HCT116 (cell line): ENCODE measurements around the gene RASAL2. TPM values are rescaled to one million over a fixed set of nuclear protein-coding genes. Genes with fewer than 3 reads are reported as not detected.

Experiments
- ATAC-seq: fragments of 200-7000 bp; cut with Tn5 transposase; 2 replicates; pipeline ENCODE4 v1.9.1; 2020; ENCODE audit warnings: mild to moderate bottlenecking, moderate library complexity
- BruUV-seq: library from RNA; stranded (reverse); fragments of 400-500 nt; replicated peaks from 2 replicates; lab custom pipeline; 2021; lab: Mats Ljungman, UMichigan
- CTCF ChIA-PET: fragments of 300-600 bp; sonication (Branson Sonifier 250); formaldehyde crosslinking; loops from one replicate; lab custom pipeline; 2021; ENCODE audit warnings: antibody characterized with exemption; lab: Charles Lee
- POLR2A ChIA-PET: fragments of 300-600, 350-600 bp; sonication (Branson Sonifier 250); formaldehyde crosslinking; loops from one replicate; lab custom pipeline; 2021; ENCODE audit warnings: antibody characterized with exemption; lab: Charles Lee
- RAD21 ChIA-PET, 2 experiments: fragments of 300-600 bp; sonication (Branson Sonifier 250); formaldehyde crosslinking; loops; one replicate each; lab custom pipeline; 2023; ENCODE audit warnings: low total read pairs in 2 of 2; ENCODE audit not compliant: uncharacterized antibody in 2 of 2, unreplicated experiment in 2 of 2, low non-redundant PET in 1 of 2; lab: Charles Lee
- DNase-seq: peaks from one replicate; pipeline ENCODE4 v3.0.0-alpha.2; 2010; ENCODE audit warnings: low read depth, low spot score
- H2AFZ ChIP-seq: fragments of 200-600 bp; shearing (Covaris generic), sonication (generic); 2 replicates; pipeline ENCODE4 v1.6.1; 2017; ENCODE audit warnings: low read depth, mixed run types, mixed read lengths, antibody characterized with exemption, low read length; ENCODE audit not compliant: poor library complexity, severe bottlenecking
- H3K27ac ChIP-seq: 2 replicates; pipeline ENCODE4 v1.5.1; 2012; ENCODE audit warnings: low read depth, low read length
- H3K27me3 ChIP-seq: fragments of 200-600 bp; sonication (generic); 2 replicates; pipeline ENCODE4 v1.6.1; 2016; ENCODE audit warnings: mixed run types, low read length, mixed read lengths; ENCODE audit not compliant: insufficient read depth
- H3K36me3 ChIP-seq, 2 experiments: fragments of 200-500 bp in 1 of 2; fragments of 200-600 bp in 1 of 2; sonication (Bioruptor generic) in 1 of 2; sonication (generic) in 1 of 2; 2 replicates each; pipeline versions ENCODE4 v1.5.1 to v1.6.1; 2014 to 2016; ENCODE audit warnings: low read length in 2 of 2, inconsistent platforms in 1 of 2, mixed read lengths in 1 of 2, mixed run types in 1 of 2; ENCODE audit not compliant: insufficient read depth in 2 of 2, control insufficient read depth in 1 of 2
- H3K4me1 ChIP-seq, 2 experiments: fragments of 200-600 bp in 1 of 2; sonication (generic) in 1 of 2; 2 replicates each; pipeline versions ENCODE4 v1.5.1 to v1.6.1; 2012 to 2017; ENCODE audit warnings: low read length in 2 of 2, inconsistent platforms in 1 of 2, mild to moderate bottlenecking in 1 of 2, mixed read lengths in 1 of 2, mixed run types in 1 of 2, moderate library complexity in 1 of 2; ENCODE audit not compliant: insufficient read depth in 2 of 2, control insufficient read depth in 1 of 2
- H3K4me2 ChIP-seq: fragments of 200-600 bp; sonication (generic); 2 replicates; pipeline ENCODE4 v1.6.1; 2017; ENCODE audit warnings: mixed run types, low read length, mixed read lengths
- H3K4me3 ChIP-seq, 2 experiments: fragments of 200-600 bp in 1 of 2; sonication (generic) in 1 of 2; replicated peaks in 1 of 2; 2 replicates each; pipeline ENCODE4 v1.5.1; 2011 to 2016; ENCODE audit warnings: low read length in 2 of 2, control low read depth in 1 of 2, low read depth in 1 of 2, mild to moderate bottlenecking in 1 of 2, mixed read lengths in 1 of 2, mixed run types in 1 of 2
- H3K79me2 ChIP-seq: fragments of 200-600 bp; sonication (generic); 2 replicates; pipeline ENCODE4 v1.6.1; 2017; ENCODE audit warnings: mild to moderate bottlenecking, mixed run types, low read length, moderate library complexity, mixed read lengths; ENCODE audit not compliant: insufficient read depth
- H3K9ac ChIP-seq: fragments of 200-600 bp; sonication (generic); 2 replicates; pipeline ENCODE4 v1.6.1; 2016; ENCODE audit warnings: low read length, mixed read lengths
- H3K9me2 ChIP-seq: fragments of 200-600 bp; sonication (generic), shearing (Covaris generic); 2 replicates; pipeline ENCODE4 v1.6.1; 2017; ENCODE audit warnings: mixed run types, mild to moderate bottlenecking, moderate library complexity; ENCODE audit not compliant: insufficient read depth
- H3K9me3 ChIP-seq, 2 experiments: fragments of 200-500 bp in 1 of 2; fragments of 200-600 bp in 1 of 2; sonication (Bioruptor generic) in 1 of 2; sonication (generic) in 1 of 2; 2 replicates each; pipeline ENCODE4 v1.6.1; 2014 to 2017; ENCODE audit warnings: low read length in 2 of 2, mixed read lengths in 2 of 2, inconsistent platforms in 1 of 2, low read depth in 1 of 2, mild to moderate bottlenecking in 1 of 2, mixed run types in 1 of 2, moderate library complexity in 1 of 2; ENCODE audit not compliant: control insufficient read depth in 1 of 2, insufficient read depth in 1 of 2
- H4K20me1 ChIP-seq: fragments of 200-600 bp; sonication (generic), shearing (Covaris generic); 2 replicates; pipeline ENCODE4 v1.6.1; 2017; ENCODE audit warnings: mixed run types, mild to moderate bottlenecking, moderate library complexity; ENCODE audit not compliant: insufficient read depth
- CEBPB ChIP-seq: IDR thresholded peaks from 2 replicates; pipeline ENCODE4 v1.6.1; 2012; ENCODE audit warnings: low read depth
- ELF1 ChIP-seq: IDR thresholded peaks from 2 replicates; pipeline ENCODE4 v1.6.1; 2012; ENCODE audit warnings: low read depth, borderline replicate concordance
- FOSL1 ChIP-seq: IDR thresholded peaks from 2 replicates; pipeline ENCODE4 v1.6.1; 2012; ENCODE audit warnings: low read depth
- JUND ChIP-seq: IDR thresholded peaks from 2 replicates; pipeline ENCODE4 v1.6.1; 2012
- POLR2A ChIP-seq: IDR thresholded peaks from 2 replicates; pipeline ENCODE4 v1.7.0; 2011; ENCODE audit warnings: borderline replicate concordance; ENCODE audit not compliant: insufficient read depth, insufficient read length; ENCODE audit errors: extremely low read depth
- POLR2AphosphoS5 ChIP-seq: IDR thresholded peaks from 2 replicates; pipeline ENCODE4 v1.6.1; 2011; ENCODE audit warnings: mild to moderate bottlenecking, low read depth, low read length, moderate library complexity
- intact Hi-C: fragments of 100-400 bp; cut with micrococcal nuclease; formaldehyde crosslinking; loops from 2 replicates; pipeline ENCODE4 v1.10.0; 2022
- total RNA-seq: library from RNA; stranded (reverse); gene quantifications from one replicate; pipeline ENCODE4 v1.2.1, GENCODE V29; 2021; ENCODE audit not compliant: unreplicated experiment

RASAL2 gene
- total RNA-seq, 1 experiment from 2014 or later: 11.7 TPM

DNA sequence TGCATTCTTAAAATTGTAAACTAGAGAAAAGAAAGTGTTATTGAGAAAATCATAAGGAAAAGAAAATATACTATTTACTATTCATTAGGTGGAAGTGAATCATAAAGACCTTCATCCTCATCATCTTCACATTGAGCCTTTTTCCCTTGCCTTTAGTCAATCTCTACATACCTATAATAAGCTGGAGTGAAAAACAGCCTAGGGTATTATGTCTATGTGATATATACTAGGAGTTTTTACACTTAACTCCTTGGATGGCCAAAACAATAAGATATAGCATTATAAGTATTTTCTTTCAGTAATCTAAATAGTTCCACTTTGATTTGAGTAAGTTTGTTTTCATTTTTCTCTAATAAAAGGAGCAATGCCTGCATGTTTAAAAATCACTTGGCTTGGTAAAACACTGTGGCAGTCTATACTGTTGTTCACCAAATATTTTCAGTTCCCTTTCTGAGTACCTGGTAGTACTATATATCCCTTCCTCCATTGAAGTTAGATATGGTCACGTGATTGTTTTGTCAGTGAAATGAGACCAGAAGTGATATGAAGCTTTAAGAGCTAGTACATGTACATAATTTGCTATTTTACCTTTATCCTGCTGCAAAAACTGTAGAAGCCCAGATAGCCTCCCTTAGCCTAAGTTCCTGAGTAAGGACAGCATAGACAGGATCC is 324.5 kb downstream of the RASAL2 start (continued):
- no peak for TF ChIP-seq POLR2AphosphoS5
- TF ChIP-seq, all 23 proteins: peak for 0

GRCh38 chr1:178434360-178434759 is 340.5 kb downstream of the RASAL2 start:
- ChIA-PET RAD21 (no interaction called here), CTCF (interaction anchor here (1.0 kb wide), 1 partner anchor 68 kb away, joined by 3 read pairs; no protein-coding TSS in a partner anchor), POLR2A (interaction anchor here (0.6 kb wide), 1 partner anchor 10 kb away, joined by 3 read pairs; no protein-coding TSS in a partner anchor)
- no peak overlapping the region for H3K4me2 ChIP-seq
- DNase-seq: no peak
- H2AFZ ChIP-seq: no peak overlapping the region
- ATAC-seq: no peak
- H3K79me2 ChIP-seq: no peaks in the 10 kb centered on the region
- H3K9me3 ChIP-seq: no peaks in the 10 kb centered on the region
- H3K4me3 ChIP-seq: no peak overlapping the region
- H3K27ac ChIP-seq: no peak overlapping the region
- BruUV-seq: no TSS peak
- no peaks in the 10 kb centered on the region for H3K27me3 ChIP-seq
- no peaks in the 10 kb centered on the region for H3K9me2 ChIP-seq
- intact Hi-C loops: no loop called here
- no peaks in the 10 kb centered on the region for H3K36me3 ChIP-seq
- TF ChIP-seq CEBPB: no peak
- no peaks in the 10 kb centered on the region for H3K4me1 ChIP-seq
- no peak overlapping the region for H3K9ac ChIP-seq
- H4K20me1 ChIP-seq: no peaks in the 10 kb centered on the region

GRCh38 chr1:178434899-178435435 is 341.1 kb downstream of the RASAL2 start:
- RAD21 ChIA-PET: no interaction called here
- H3K4me2 ChIP-seq: no peak overlapping the region
- H3K9me2 ChIP-seq: no peaks in the 10 kb centered on the region
- H3K4me1 ChIP-seq: no peaks in the 10 kb centered on the region
- no peak overlapping the region for H3K9ac ChIP-seq
- intact Hi-C loops: no loop called here
- TF ChIP-seq FOSL1: no peak
- TF ChIP-seq POLR2A: no peak
- no peak for TF ChIP-seq CEBPB
- TF ChIP-seq JUND: no peak
- TF ChIP-seq ELF1: no peak
- no peak for TF ChIP-seq POLR2AphosphoS5
- no peaks in the 10 kb centered on the region for H3K27me3 ChIP-seq
- H2AFZ ChIP-seq: no peak overlapping the region
- POLR2A ChIA-PET: interaction anchor here (0.6 kb wide), 1 partner anchor 10 kb away, joined by 3 read pairs; no protein-coding TSS in a partner anchor
- no peak overlapping the region for H3K27ac ChIP-seq
- CTCF ChIA-PET: interaction anchor here (1.0 kb wide), 1 partner anchor 67 kb away, joined by 3 read pairs; no protein-coding TSS in a partner anchor
- DNase-seq (no peak), ATAC-seq (no peak)
- no peaks in the 10 kb centered on the region for H3K36me3 ChIP-seq
- H3K79me2 ChIP-seq: no peaks in the 10 kb centered on the region
- no TSS peak for BruUV-seq
- no peak overlapping the region for H3K4me3 ChIP-seq
- H4K20me1 ChIP-seq: no peaks in the 10 kb centered on the region
- no peaks in the 10 kb centered on the region for H3K9me3 ChIP-seq
